SK-N-SH (cell line): ENCODE results near the gene SPTAN1.

Source experiments
- CHD2 ChIP-seq: fragments of 150-350 bp; IDR thresholded peaks from 2 replicates; pipeline ENCODE4 v1.6.1; 2018; ENCODE audit warnings: low read length; ENCODE audit not compliant: partially characterized antibody
- CTCF ChIP-seq: fragments of 200-600 bp; sonication (generic); IDR thresholded peaks from 2 replicates; pipeline ENCODE4 v1.6.1; 2017; ENCODE audit warnings: antibody characterized with exemption, mild to moderate bottlenecking, moderate library complexity
- EP300 ChIP-seq, 2 experiments: IDR thresholded peaks; 2 replicates each; pipeline versions ENCODE4 v1.4.0 to v1.6.1; 2012; ENCODE audit warnings: borderline replicate concordance in 1 of 2, low read depth in 1 of 2, low read length in 1 of 2
- EZH2phosphoT487 ChIP-seq: fragments of 200-600 bp; sonication (generic); IDR thresholded peaks from 2 replicates; pipeline ENCODE4 v1.6.1; 2017; ENCODE audit warnings: low read depth, mixed run types, mild to moderate bottlenecking, antibody characterized with exemption, moderate library complexity, borderline replicate concordance
- JUND ChIP-seq: IDR thresholded peaks from 2 replicates; pipeline ENCODE4 v1.4.0; 2012
- MXI1 ChIP-seq: IDR thresholded peaks from 2 replicates; pipeline ENCODE4 v1.6.1; 2012; ENCODE audit warnings: mild to moderate bottlenecking, low read depth, low read length, improper control_type of control experiment
- POLR2AphosphoS5 ChIP-seq: IDR thresholded peaks from 2 replicates; pipeline ENCODE4 v1.6.1; 2012; ENCODE audit warnings: low read depth, low read length
- REST ChIP-seq: IDR thresholded peaks from 2 replicates; pipeline ENCODE4 v1.6.1; 2012; ENCODE audit warnings: mild to moderate bottlenecking, low read depth, low read length, moderate library complexity
- SIN3A ChIP-seq: IDR thresholded peaks from 2 replicates; pipeline ENCODE4 v1.6.1; 2012; ENCODE audit warnings: low read depth, mild to moderate bottlenecking, low read length, moderate library complexity, borderline replicate concordance
- TAF1 ChIP-seq: IDR thresholded peaks from 2 replicates; pipeline ENCODE4 v1.6.1; 2012; ENCODE audit warnings: low read depth, mild to moderate bottlenecking, low read length, moderate library complexity, borderline replicate concordance
- USF1 ChIP-seq: IDR thresholded peaks from 2 replicates; pipeline ENCODE4 v1.4.0; 2012; ENCODE audit warnings: low read depth, borderline replicate concordance
- USF2 ChIP-seq: fragments of 150-350 bp; IDR thresholded peaks from 2 replicates; pipeline ENCODE4 v1.6.1; 2017; ENCODE audit warnings: antibody characterized with exemption, low read length, low read depth, borderline replicate concordance
- ZBTB33 ChIP-seq: IDR thresholded peaks from 2 replicates; pipeline ENCODE4 v1.4.0; 2012; ENCODE audit warnings: low read depth, borderline replicate concordance

- TF ChIP-seq CTCF, result no peak
- no peak for TF ChIP-seq EZH2phosphoT487
- no peak for TF ChIP-seq TAF1
- TF ChIP-seq JUND, result no peak
- TF ChIP-seq ZBTB33, result no peak
- no peak for TF ChIP-seq USF2
- no peak for TF ChIP-seq REST
- no peak for TF ChIP-seq MXI1
- no peak for TF ChIP-seq SIN3A
- no peak for TF ChIP-seq CHD2
- TF ChIP-seq POLR2AphosphoS5, result no peak
- TF ChIP-seq EP300 (IDR thresholded peaks at IDR 0.05; ENCODE audit: borderline replicate concordance in 1 of 2, low read depth in 1 of 2, low read length in 1 of 2), result no peak
- TF ChIP-seq USF1, result no peak
Observed at GRCh38 chr9:128619127-128619526, 66.7 kb downstream of the SPTAN1 start.
